Spleen (tissue), 11 donors: ENCODE results near the gene TM4SF4. TPM values are rescaled to one million over a fixed set of nuclear protein-coding genes. Genes with fewer than 3 reads are reported as not detected.

ENCODE experiments used
- DNase-seq: peaks from one replicate; pipeline ENCODE4 v3.0.0-alpha.2; 2020
- H3K27ac ChIP-seq, 8 donors: fragments of 200-600 bp; sonication (generic) in 7 of 8; 1 replicate in 4 of 8; 2 replicates in 4 of 8; pipeline versions ENCODE4 v1.5.0 to v1.8.0; 2016 to 2021; ENCODE audit warnings: inconsistent platforms in 4 of 8, mild to moderate bottlenecking in 4 of 8, moderate library complexity in 1 of 8
- H3K27me3 ChIP-seq, 7 donors: fragments of 200-600 bp; sonication (generic) in 6 of 7; replicated peaks in 1 of 7; 1 replicate in 4 of 7; 2 replicates in 3 of 7; pipeline versions ENCODE4 v1.5.0 to v1.8.0; 2016 to 2021; ENCODE audit warnings: inconsistent platforms in 3 of 7, mild to moderate bottlenecking in 1 of 7
- H3K36me3 ChIP-seq, 6 donors: fragments of 200-600 bp; sonication (generic) in 5 of 6; 1 replicate in 4 of 6; 2 replicates in 2 of 6; pipeline versions ENCODE4 v1.5.0 to v1.8.0; 2016 to 2021; ENCODE audit warnings: inconsistent platforms in 2 of 6
- H3K4me1 ChIP-seq, 6 donors: fragments of 200-600 bp; sonication (generic) in 5 of 6; 1 replicate in 3 of 6; 2 replicates in 3 of 6; pipeline versions ENCODE4 v1.5.0 to v1.8.0; 2016 to 2021; ENCODE audit warnings: inconsistent platforms in 3 of 6
- H3K4me3 ChIP-seq, 8 donors: fragments of 200-600 bp; sonication (generic) in 7 of 8; 1 replicate in 4 of 8; 2 replicates in 4 of 8; pipeline versions ENCODE4 v1.5.0 to v1.8.0; 2016 to 2021; ENCODE audit warnings: inconsistent platforms in 4 of 8, mild to moderate bottlenecking in 4 of 8, moderate library complexity in 2 of 8
- H3K9me3 ChIP-seq, 8 donors: fragments of 200-600 bp; sonication (generic) in 7 of 8; 1 replicate in 4 of 8; 2 replicates in 4 of 8; pipeline versions ENCODE4 v1.5.0 to v1.8.0; 2016 to 2021; ENCODE audit warnings: inconsistent platforms in 4 of 8
- POLR2A ChIP-seq, 3 donors: fragments of 450-650 bp; IDR thresholded peaks; one replicate each; pipeline ENCODE4 v1.5.1; 2017; ENCODE audit warnings: antibody characterized with exemption in 3 of 3, mild to moderate bottlenecking in 1 of 3
- POLR2AphosphoS5 ChIP-seq, 3 donors: sonication (generic); formaldehyde crosslinking; IDR thresholded peaks; one replicate each; pipeline ENCODE4 v1.5.1; 2017; ENCODE audit warnings: antibody characterized with exemption in 3 of 3
- WGBS, 5 donors: extraction: QIAGEN DNeasy Blood & Tissue Kit in 3 of 5; methylation state at CpG; one replicate each; pipeline versions ENCODE4 v1.1.5 to v1.1.7; 2013 to 2018; 5-methylcytosine and 5-hydroxymethylcytosine counted together
- intact Hi-C: fragments of 100-400 bp; cut with DNase I; formaldehyde crosslinking; loops from one replicate; pipeline ENCODE4 v1.15.0; 2023; ENCODE audit warnings: low total_unique reads
- polyA plus RNA-seq, 3 donors: library from polyadenylated mRNA; stranded (reverse); fragments of 200-250 nt; gene quantifications; one replicate each; pipeline ENCODE4 v1.2.1, GENCODE V29; 2013
- total RNA-seq, 7 donors: library from RNA; depleted of rRNA in 3 of 7; stranded (reverse); fragments of >200 nt in 3 of 7; fragmentation: NEBNext Ultra II Directional in 4 of 7; extraction: Animal tissue kit (Norgen Biotek cat#: 25700) in 4 of 7; gene quantifications; one replicate each; pipeline versions ENCODE4 v1.1.0 to v1.2.1, GENCODE V29; 2016 to 2021
- TF ChIP-seq, protein P1 (sequence below), 11 experiments: fragments of 200-600 bp in 7 of 11; fragments of 450-650 bp in 4 of 11; sonication (generic) in 4 of 11; IDR thresholded peaks in 8 of 11; conservative IDR thresholded peaks in 3 of 11; 1 replicate in 7 of 11; 2 replicates in 4 of 11; pipeline versions ENCODE4 v1.4.0 to v1.8.0; 2016 to 2021; ENCODE audit warnings: antibody characterized with exemption in 11 of 11, inconsistent platforms in 4 of 11, mild to moderate bottlenecking in 1 of 11
- donor health status: healthy with polysubstance abuse.
- donor health status: DM: no; HTN: no; CAD: no; lungs with moderate emphysema.
- donor health status: DM: no; HTN: no; CAD: no.
- donor health status: Bipolar disorder and iron deficiency.
- donor health status: healthy.
- donor health status: DM: no; HTN: no; CAD: no.
- donor health status: DM: yes; HTN: yes; CAD: no.

The TM4SF4 gene
- total and polyA plus RNA-seq, 10 donors = 0.11 to 0.29 TPM; not detected in 8

DNA sequence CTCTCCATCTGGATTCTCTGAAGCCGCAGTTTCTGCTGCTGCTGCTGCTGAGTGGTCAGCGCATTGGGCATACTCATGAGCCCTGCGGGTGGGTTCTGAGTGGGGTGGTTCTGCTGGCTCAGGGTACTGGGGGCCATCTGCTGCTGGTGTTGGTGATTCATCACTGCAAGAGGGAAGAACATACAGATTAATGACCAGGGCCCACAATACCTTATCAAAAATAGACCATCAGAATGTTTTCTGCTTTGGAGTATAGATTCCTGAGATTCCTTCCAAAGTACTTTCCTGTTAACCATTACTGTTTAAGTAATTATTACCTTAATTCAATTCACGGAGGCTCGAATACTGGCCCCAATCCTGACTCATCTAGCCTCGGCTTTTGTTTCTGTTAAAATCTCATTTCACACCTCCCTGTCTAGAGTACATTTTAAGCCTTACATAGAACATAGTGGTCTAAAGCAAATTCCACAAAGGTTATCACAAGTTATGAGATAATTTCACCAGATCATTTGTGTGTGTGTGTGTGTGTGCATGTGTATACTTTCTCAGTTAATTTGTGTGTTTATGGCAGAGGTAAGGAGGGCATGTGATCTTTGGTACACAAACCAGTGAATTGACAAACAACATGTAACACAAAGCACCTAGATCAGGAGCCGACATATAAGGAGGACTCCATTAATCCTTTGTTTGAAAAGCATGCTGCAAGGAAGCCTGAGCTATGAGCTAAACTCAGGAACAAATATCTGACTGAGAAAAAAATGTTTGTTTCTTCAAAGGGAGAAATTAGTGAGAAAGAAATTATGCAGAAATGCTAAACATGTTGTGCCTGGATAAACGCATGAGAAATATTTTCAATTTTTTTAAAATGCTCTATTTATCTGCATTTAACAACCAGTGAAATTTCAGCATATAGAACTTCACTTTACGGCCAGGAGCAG lies 68.1 kb downstream of the TM4SF4 start:
- intact Hi-C loops = no loop called here
- Histone ChIP-seq H3K36me3 (peaks cover 0 to 11% (median 0%) of the 10 kb centered on the region in 6 donors), H3K27ac (no peak overlapping the region), H3K9me3 (no peaks in the 10 kb centered on the region), H3K4me3 (no peak overlapping the region), H3K27me3 (no peaks in the 10 kb centered on the region), H3K4me1 (peaks cover 0 to 9% (median under 1%) of the 10 kb centered on the region in 6 donors)
- TF ChIP-seq POLR2A (IDR thresholded peaks at IDR 0.05) = no peak
- no peak for TF ChIP-seq POLR2AphosphoS5 (IDR thresholded peaks at IDR 0.05)
- TF ChIP-seq, protein P1, sequence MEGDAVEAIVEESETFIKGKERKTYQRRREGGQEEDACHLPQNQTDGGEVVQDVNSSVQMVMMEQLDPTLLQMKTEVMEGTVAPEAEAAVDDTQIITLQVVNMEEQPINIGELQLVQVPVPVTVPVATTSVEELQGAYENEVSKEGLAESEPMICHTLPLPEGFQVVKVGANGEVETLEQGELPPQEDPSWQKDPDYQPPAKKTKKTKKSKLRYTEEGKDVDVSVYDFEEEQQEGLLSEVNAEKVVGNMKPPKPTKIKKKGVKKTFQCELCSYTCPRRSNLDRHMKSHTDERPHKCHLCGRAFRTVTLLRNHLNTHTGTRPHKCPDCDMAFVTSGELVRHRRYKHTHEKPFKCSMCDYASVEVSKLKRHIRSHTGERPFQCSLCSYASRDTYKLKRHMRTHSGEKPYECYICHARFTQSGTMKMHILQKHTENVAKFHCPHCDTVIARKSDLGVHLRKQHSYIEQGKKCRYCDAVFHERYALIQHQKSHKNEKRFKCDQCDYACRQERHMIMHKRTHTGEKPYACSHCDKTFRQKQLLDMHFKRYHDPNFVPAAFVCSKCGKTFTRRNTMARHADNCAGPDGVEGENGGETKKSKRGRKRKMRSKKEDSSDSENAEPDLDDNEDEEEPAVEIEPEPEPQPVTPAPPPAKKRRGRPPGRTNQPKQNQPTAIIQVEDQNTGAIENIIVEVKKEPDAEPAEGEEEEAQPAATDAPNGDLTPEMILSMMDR (IDR thresholded peaks at IDR 0.05 in 8 of 11, conservative IDR thresholded peaks at IDR 0.05 in 3 of 11) = no peak
- DNase-seq = no peak
- WGBS, 5 donors = 88 to 95% (median 92%) methylated on average over 9 of the region's 9 CpGs

DNA sequence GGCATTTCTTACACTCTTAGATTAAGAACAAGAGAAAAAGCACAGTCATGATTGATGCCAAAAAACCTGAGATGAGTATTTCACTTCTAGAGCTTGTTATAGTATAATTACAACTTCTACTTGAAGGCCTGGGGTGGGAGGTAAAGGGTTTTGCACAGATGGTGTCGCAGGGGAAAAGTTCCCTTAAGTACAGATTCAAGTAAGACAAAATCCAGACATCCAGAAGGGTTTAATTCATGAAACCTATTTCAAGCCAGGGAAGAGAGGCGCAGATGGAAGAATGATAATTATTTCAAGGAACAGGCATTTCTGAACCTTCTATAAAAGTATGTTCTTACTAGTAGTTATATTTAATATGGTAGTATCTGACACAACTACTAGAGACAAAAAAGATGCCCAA lies 70.6 kb downstream of the TM4SF4 start:
- no peak overlapping the region for H3K27ac ChIP-seq
- no peaks in the 10 kb centered on the region for H3K27me3 ChIP-seq
- H3K4me3 ChIP-seq = no peak overlapping the region
- intact Hi-C loops = no loop called here
- TF ChIP-seq POLR2A (IDR thresholded peaks at IDR 0.05) (no peak), POLR2AphosphoS5 (IDR thresholded peaks at IDR 0.05) (no peak)
- TF ChIP-seq, protein P1 (IDR thresholded peaks at IDR 0.05 in 8 of 11, conservative IDR thresholded peaks at IDR 0.05 in 3 of 11) = no peak
- H3K4me1 ChIP-seq = peaks cover 0 to 8% (median 3%) of the 10 kb centered on the region in 6 donors
- 82 to 96% (median 92%) methylated on average over 2 of the region's 2 CpGs for WGBS, 5 donors
- no peaks in the 10 kb centered on the region for H3K9me3 ChIP-seq
- no peak for DNase-seq
- peaks cover 0 to 11% (median 0%) of the 10 kb centered on the region in 6 donors for H3K36me3 ChIP-seq

DNA sequence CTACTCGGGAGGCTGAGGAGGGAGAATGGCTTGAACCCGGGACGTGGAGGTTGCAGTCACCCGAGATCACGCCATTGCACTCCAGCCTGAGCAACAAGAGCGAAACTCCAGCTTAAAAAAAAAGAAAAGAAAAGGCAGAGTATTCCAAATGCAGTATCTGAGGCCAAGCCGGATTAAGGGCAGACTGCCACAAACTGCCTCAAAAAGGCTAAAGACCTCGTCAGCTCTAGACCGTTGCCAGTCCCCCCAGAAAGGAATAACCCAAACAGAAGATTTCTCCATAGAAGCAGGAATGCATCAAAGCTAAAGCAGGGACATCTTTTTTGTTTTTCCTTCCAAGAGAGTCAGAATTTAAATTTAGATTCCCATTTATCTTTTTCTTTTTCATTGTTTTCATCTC lies 72.9 kb downstream of the TM4SF4 start:
- Histone ChIP-seq H3K27me3 (no peaks in the 10 kb centered on the region), H3K9me3 (no peaks in the 10 kb centered on the region), H3K36me3 (peaks cover 0 to under 1% (median 0%) of the 10 kb centered on the region in 6 donors), H3K4me1 (peaks cover 0 to 8% (median 3%) of the 10 kb centered on the region in 6 donors), H3K4me3 (no peak overlapping the region), H3K27ac (peak overlapping the region in 5 of 8 donors; percentile 18 to 44 (median 42))
- DNase-seq = no peak
- 69 to 87% (median 73%) methylated on average over 9 of the region's 9 CpGs for WGBS, 5 donors
- TF ChIP-seq POLR2A (IDR thresholded peaks at IDR 0.05) = no peak
- TF ChIP-seq, protein P1 (IDR thresholded peaks at IDR 0.05 in 8 of 11, conservative IDR thresholded peaks at IDR 0.05 in 3 of 11) = no peak
- TF ChIP-seq POLR2AphosphoS5 (IDR thresholded peaks at IDR 0.05) = no peak
- intact Hi-C loops = no loop called here
